ENCODE results near the gene TTC12.
"Not testable (repeated sequence)": the region's sequence is repeated elsewhere in the genome, so short reads cannot be mapped to it uniquely, and the experiment has no call there.

The TTC12 gene

GRCh38 chr11:113293936-113294335 is 20.4 kb upstream of the TTC12 start:
- intact Hi-C loops (cut with micrococcal nuclease): no loop called here
- no peak overlapping the region for H3K27ac Mint-ChIP-seq
- no peaks in the 10 kb centered on the region for H3K36me3 Mint-ChIP-seq (ENCODE audit: low read depth)
- H3K4me1 Mint-ChIP-seq (ENCODE audit: low read depth): no peaks in the 10 kb centered on the region
- H3K4me3 Mint-ChIP-seq: no peak overlapping the region
- no peaks in the 10 kb centered on the region for H3K9me3 Mint-ChIP-seq
- H3K27me3 Mint-ChIP-seq: peaks cover 19% of the 10 kb centered on the region

DNA sequence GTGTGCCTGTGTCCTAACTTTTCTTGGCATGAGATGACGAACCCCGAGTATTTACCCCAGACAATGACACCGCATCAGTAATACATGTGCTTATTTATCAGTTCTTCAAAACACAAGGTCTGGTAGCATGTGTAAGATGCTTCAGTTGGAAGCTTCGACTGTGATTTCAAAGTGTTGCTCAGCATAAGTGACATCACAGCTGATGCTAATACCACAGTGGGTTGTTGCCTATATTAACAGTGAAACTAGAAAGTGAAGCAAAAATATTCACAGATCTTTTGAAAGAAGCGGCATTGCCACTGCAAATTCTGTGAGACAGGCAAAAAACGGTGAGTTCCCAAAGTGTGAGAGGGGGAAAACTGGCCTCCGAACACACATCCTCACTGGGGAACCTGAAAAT is 18.4 kb upstream of the TTC12 start:
- H3K4me1 Mint-ChIP-seq (ENCODE audit: low read depth): no peaks in the 10 kb centered on the region
- no peak overlapping the region for H3K27ac Mint-ChIP-seq
- H3K4me3 Mint-ChIP-seq: no peak overlapping the region
- no peaks in the 10 kb centered on the region for H3K9me3 Mint-ChIP-seq
- H3K27me3 Mint-ChIP-seq: peaks cover 30% of the 10 kb centered on the region
- intact Hi-C loops (cut with micrococcal nuclease): no loop called here
- no peaks in the 10 kb centered on the region for H3K36me3 Mint-ChIP-seq (ENCODE audit: low read depth)

DNA sequence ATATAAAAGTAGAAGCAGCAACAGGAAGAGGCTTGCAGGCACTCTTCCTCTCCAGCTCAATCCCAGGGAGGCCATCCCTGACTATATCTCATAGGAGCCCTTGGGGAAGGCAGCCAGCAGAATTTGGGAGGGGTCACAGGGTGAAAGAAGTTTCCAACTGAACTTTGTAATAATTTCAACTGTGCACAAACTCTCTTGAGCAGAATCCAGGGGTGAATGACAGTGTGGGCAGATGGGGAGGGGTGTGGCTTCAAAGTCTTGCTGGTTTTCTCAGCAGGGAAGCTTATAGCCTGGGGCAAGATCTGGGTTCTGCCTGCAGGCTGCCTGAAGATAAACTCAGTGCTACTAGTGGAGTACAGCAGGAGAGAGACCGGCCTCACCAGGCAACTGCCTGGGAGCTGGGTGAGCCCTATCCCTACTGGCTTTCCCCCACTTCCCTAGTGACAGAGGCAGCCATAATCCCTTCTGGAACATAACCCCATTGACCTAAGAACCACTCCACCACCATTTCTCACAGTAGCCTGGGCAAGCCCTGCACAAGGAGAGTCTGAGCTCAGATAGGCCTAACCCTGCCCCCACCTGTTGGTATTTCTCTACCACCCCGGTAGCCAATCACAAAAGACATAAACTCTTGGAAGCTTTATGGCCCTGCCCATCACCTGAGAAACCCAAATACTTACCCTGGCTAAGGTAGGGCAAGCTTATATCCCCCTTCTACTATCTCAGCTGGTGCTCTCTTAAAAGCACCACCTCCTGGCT is 17.8 kb upstream of the TTC12 start:
- H3K9me3 Mint-ChIP-seq: no peaks in the 10 kb centered on the region
- H3K27me3 Mint-ChIP-seq: peaks cover 33% of the 10 kb centered on the region
- no peaks in the 10 kb centered on the region for H3K4me1 Mint-ChIP-seq (ENCODE audit: low read depth)
- no peaks in the 10 kb centered on the region for H3K36me3 Mint-ChIP-seq (ENCODE audit: low read depth)
- no peak overlapping the region for H3K27ac Mint-ChIP-seq
- intact Hi-C loops (cut with micrococcal nuclease): no loop called here
- H3K4me3 Mint-ChIP-seq: no peak overlapping the region

DNA sequence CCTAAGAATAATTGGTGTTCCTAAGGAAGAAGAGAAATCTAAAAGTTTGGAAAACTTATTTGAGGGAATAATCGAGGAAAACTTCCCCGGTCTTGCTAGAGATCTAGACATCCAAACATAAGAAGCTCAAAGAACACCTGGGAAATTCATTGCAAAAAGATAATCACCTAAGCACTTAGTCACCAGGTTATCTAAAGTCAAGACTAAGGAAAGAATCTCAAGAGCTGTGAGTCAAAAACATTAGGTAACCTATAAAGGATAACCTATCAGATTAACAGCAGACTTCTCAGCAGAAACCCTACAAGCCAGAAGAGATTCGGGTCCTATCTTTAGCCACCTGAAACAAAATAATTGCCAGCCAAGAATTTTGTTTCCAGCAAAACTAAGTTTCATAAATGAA is 15.9 kb upstream of the TTC12 start:
- H3K27me3 Mint-ChIP-seq: peaks cover 35% of the 10 kb centered on the region
- H3K4me1 Mint-ChIP-seq (ENCODE audit: low read depth); H3K36me3 Mint-ChIP-seq (ENCODE audit: low read depth); H3K9me3 Mint-ChIP-seq; intact Hi-C loops (cut with micrococcal nuclease); H3K4me3 Mint-ChIP-seq; H3K27ac Mint-ChIP-seq: not testable (repeated sequence)

DNA sequence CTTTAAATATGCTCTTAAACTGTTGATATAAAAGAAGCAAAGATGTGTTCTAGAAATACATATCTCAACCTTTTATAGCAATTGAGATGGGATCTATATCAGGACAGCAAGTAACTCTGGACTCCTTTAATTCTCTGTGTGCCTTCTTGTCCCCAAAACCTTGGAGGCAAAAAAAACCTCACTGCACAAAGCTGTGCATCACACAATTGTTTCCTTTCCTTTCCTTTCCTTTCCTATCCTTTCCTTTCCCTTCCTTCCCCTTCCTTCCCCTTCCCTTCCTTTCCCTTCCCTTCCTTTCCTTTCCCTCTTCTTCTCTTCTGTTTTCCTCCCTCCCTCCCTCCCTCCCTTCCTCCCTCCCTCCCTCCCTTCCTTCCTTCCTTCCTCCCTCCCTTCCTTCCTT is 9.5 kb upstream of the TTC12 start:
- Mint-ChIP-seq H3K4me3 (no peak overlapping the region), H3K9me3 (no peaks in the 10 kb centered on the region), H3K4me1 (ENCODE audit: low read depth) (no peaks in the 10 kb centered on the region), H3K27ac (no peak overlapping the region), H3K27me3 (peaks cover 18% of the 10 kb centered on the region), H3K36me3 (ENCODE audit: low read depth) (no peaks in the 10 kb centered on the region)
- intact Hi-C loops (cut with micrococcal nuclease): loop anchor here (1.0 to 2.0 kb wide), 3 partner anchors 227 to 492 kb away; no protein-coding TSS in a partner anchor

DNA sequence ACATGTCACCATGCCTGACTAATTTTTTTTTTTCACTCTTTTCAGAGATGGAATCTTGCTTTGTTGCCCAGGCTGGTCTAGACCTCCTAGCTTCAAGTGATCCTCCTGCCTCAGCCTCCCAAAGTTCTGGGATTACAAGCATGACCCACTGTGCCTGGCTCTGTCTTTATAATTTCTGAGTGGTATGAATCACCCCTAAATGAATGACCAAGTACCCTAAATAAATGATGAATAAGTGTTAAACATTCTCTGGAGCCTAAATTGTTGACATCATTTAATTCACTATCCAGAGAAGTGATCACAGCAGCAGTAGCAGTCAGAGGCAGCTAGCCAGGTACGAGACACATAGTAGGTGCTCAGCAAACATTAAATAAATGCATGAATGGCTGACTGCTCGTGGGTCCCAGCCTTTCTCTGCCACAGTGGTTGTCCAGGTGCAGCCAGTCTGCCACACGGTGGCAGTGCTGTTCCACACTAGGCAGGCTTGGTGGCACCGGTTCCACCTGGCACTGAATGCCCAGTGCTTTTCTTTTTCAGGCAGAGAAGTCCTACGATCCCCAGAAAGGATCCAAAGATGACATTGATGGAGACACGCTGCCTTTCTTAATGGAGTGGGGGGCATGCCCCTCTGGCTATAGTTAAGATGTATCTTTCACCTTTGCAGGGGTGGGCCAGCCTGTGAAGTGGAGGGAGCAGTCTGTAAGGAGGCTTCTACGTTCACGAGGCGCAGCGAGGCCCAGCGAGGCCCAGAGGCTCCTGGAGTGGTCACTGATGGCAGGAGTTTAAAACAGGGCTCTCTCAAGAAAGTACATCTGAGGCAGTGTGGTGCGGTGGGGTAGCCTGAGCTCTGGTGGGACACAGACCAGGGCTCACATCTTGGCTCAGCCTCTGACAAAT is 8.7 kb upstream of the TTC12 start:
- H3K4me1 Mint-ChIP-seq (ENCODE audit: low read depth): no peaks in the 10 kb centered on the region
- H3K4me3 Mint-ChIP-seq: no peak overlapping the region
- no peaks in the 10 kb centered on the region for H3K9me3 Mint-ChIP-seq
- H3K27ac Mint-ChIP-seq: no peak overlapping the region
- intact Hi-C loops (cut with micrococcal nuclease): loop anchor here (1.0 to 2.0 kb wide), 3 partner anchors 227 to 491 kb away; no protein-coding TSS in a partner anchor
- no peaks in the 10 kb centered on the region for H3K36me3 Mint-ChIP-seq (ENCODE audit: low read depth)
- H3K27me3 Mint-ChIP-seq: peaks cover 12% of the 10 kb centered on the region

DNA sequence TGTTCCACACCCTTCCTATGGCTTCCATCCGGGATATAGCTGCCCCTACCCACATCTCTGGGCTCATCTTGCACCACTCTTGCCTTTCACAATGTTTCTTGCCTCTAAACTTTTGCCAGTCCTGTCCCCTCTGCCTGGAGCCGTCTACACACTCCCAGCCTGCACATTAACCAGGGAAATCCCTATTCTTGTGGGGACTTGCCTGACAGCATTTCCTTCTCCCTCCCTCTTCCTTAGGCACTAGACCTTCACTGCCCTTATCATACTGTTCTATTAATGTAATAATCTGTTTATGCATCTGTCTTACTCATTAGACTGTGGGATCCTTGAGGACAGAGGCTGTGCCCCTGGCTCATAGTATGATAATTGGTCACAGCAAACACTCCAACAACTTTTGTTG is 5.8 kb upstream of the TTC12 start:
- intact Hi-C loops (cut with micrococcal nuclease): no loop called here
- H3K36me3 Mint-ChIP-seq (ENCODE audit: low read depth): no peaks in the 10 kb centered on the region
- no peak overlapping the region for H3K27ac Mint-ChIP-seq
- H3K4me3 Mint-ChIP-seq: no peak overlapping the region
- no peaks in the 10 kb centered on the region for H3K4me1 Mint-ChIP-seq (ENCODE audit: low read depth)
- peaks cover 5% of the 10 kb centered on the region for H3K27me3 Mint-ChIP-seq
- no peaks in the 10 kb centered on the region for H3K9me3 Mint-ChIP-seq

DNA sequence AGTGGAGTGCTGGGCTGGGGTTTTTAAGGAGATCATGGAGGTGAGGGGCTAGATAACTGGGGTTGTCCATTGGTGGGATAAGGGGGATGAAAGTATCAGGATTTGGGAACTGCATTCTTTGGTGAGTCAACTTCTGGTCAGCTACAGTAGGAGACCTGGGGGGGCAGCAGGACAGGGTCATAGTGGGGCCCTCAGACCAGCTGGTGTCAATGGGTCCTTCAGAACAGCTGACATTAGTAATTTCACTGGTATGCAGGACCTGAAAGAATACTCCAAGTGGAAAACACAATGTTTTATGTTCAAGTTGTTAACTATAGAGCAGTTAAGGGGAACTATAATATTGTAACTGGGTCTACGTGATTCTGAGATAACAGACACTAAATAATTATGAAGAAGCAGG is 2.8 kb upstream of the TTC12 start:
- H3K4me1 Mint-ChIP-seq (ENCODE audit: low read depth): peaks cover 6% of the 10 kb centered on the region
- no peak overlapping the region for H3K4me3 Mint-ChIP-seq
- H3K9me3 Mint-ChIP-seq: no peaks in the 10 kb centered on the region
- H3K27ac Mint-ChIP-seq: no peak overlapping the region
- intact Hi-C loops (cut with micrococcal nuclease): loop anchor here (2.0 to 10.0 kb wide), 6 partner anchors 66 to 1093 kb away; partner anchors contain the start of genes C11orf71, CLDN25, PTS and RBM7
- H3K36me3 Mint-ChIP-seq (ENCODE audit: low read depth): no peaks in the 10 kb centered on the region
- peaks cover 5% of the 10 kb centered on the region for H3K27me3 Mint-ChIP-seq

GRCh38 chr11:113313601-113314000 is 782 bp upstream of the TTC12 start:
- Mint-ChIP-seq H3K4me3 (no peak overlapping the region), H3K4me1 (ENCODE audit: low read depth) (peaks cover 6% of the 10 kb centered on the region), H3K27ac (no peak overlapping the region), H3K36me3 (ENCODE audit: low read depth) (peaks cover 10% of the 10 kb centered on the region), H3K27me3 (peaks cover 3% of the 10 kb centered on the region), H3K9me3 (no peaks in the 10 kb centered on the region)
- intact Hi-C loops (cut with micrococcal nuclease): loop anchor here (5.0 to 10.0 kb wide), 5 partner anchors 64 to 1091 kb away; partner anchors contain the start of genes C11orf71, CLDN25, PTS and RBM7

- Mint-ChIP-seq H3K4me1 (ENCODE audit: low read depth) (peaks cover 6% of the 10 kb centered on the region), H3K27me3 (peaks cover 2% of the 10 kb centered on the region), H3K4me3 (peak overlapping the region; percentile 84), H3K36me3 (ENCODE audit: low read depth) (peaks cover 10% of the 10 kb centered on the region), H3K9me3 (no peaks in the 10 kb centered on the region), H3K27ac (peak overlapping the region; percentile 86)
- intact Hi-C loops (cut with micrococcal nuclease): loop anchor here (5.0 to 10.0 kb wide), 5 partner anchors 63 to 1091 kb away; partner anchors contain the start of genes C11orf71, CLDN25, PTS and RBM7
Measured at GRCh38 chr11:113314065-113314388, 356 bp upstream of the TTC12 start.

GRCh38 chr11:113315811-113316210 is 1.4 kb downstream of the TTC12 start:
- no peaks in the 10 kb centered on the region for H3K9me3 Mint-ChIP-seq
- intact Hi-C loops (cut with micrococcal nuclease): loop anchor here (10.0 kb wide), 2 partner anchors 459 to 1089 kb away; partner anchors contain the start of genes C11orf71, CLDN25, RBM7 and ZW10
- no peak overlapping the region for H3K27ac Mint-ChIP-seq
- H3K4me1 Mint-ChIP-seq (ENCODE audit: low read depth): peaks cover 6% of the 10 kb centered on the region
- H3K4me3 Mint-ChIP-seq: no peak overlapping the region
- H3K27me3 Mint-ChIP-seq: no peaks in the 10 kb centered on the region
- H3K36me3 Mint-ChIP-seq (ENCODE audit: low read depth): peaks cover 10% of the 10 kb centered on the region

- intact Hi-C loops (cut with micrococcal nuclease): loop anchor here (10.0 kb wide), 2 partner anchors 459 to 1089 kb away; partner anchors contain the start of genes C11orf71, CLDN25, RBM7 and ZW10
Measured at GRCh38 chr11:113316256-113316655, 1.9 kb downstream of the TTC12 start.

GRCh38 chr11:113317339-113317738 is 3.0 kb downstream of the TTC12 start:
- peaks cover 10% of the 10 kb centered on the region for H3K36me3 Mint-ChIP-seq (ENCODE audit: low read depth)
- no peaks in the 10 kb centered on the region for H3K27me3 Mint-ChIP-seq
- peaks cover 6% of the 10 kb centered on the region for H3K4me1 Mint-ChIP-seq (ENCODE audit: low read depth)
- no peak overlapping the region for H3K4me3 Mint-ChIP-seq
- no peak overlapping the region for H3K27ac Mint-ChIP-seq
- no peaks in the 10 kb centered on the region for H3K9me3 Mint-ChIP-seq
- intact Hi-C loops (cut with micrococcal nuclease): loop anchor here (10.0 kb wide), 2 partner anchors 457 to 1087 kb away; partner anchors contain the start of genes C11orf71, CLDN25, RBM7 and ZW10

More at GRCh38 chr11:113316256-113316655, 1.9 kb downstream of the TTC12 start:
- Mint-ChIP-seq H3K36me3 (ENCODE audit: low read depth) (peaks cover 10% of the 10 kb centered on the region), H3K27me3 (no peaks in the 10 kb centered on the region), H3K9me3 (no peaks in the 10 kb centered on the region), H3K4me3 (no peak overlapping the region), H3K4me1 (ENCODE audit: low read depth) (peaks cover 6% of the 10 kb centered on the region), H3K27ac (no peak overlapping the region)

DNA sequence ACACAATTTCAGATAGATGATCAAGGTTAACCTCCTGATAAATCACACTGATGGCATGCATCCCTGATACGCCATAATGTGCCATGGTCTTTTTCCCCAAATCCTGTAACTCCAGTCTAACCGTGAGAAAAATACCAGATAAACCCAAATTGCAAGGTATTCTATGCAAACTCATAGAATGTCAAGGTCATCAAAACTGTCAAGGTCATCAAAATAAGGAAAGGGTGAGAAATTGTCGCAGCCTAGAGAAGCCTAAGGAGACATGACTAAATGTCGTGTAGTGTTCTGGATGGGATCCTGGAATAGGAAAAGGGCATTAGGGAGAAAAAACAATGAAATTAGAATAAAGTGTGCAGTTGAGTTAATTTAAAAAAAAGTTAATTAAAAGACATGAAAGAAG is 4.7 kb downstream of the TTC12 start:
- H3K27me3 Mint-ChIP-seq: no peaks in the 10 kb centered on the region
- H3K4me1 Mint-ChIP-seq (ENCODE audit: low read depth): peaks cover 1% of the 10 kb centered on the region
- intact Hi-C loops (cut with micrococcal nuclease): loop anchor here (10.0 kb wide), 2 partner anchors 456 to 1086 kb away; partner anchors contain the start of genes C11orf71, CLDN25, RBM7 and ZW10
- no peak overlapping the region for H3K27ac Mint-ChIP-seq
- no peak overlapping the region for H3K4me3 Mint-ChIP-seq
- H3K9me3 Mint-ChIP-seq: no peaks in the 10 kb centered on the region
- peaks cover 18% of the 10 kb centered on the region for H3K36me3 Mint-ChIP-seq (ENCODE audit: low read depth)

All from dendritic cell treated with granulocyte-macrophage colony-stimulating factor and Interleukin-4, amounts not matched to agents 40 ng/mL and 50 ng/mL, for 4 days (primary cell).